NCI-H2227 treated with DMSO at 0.1 percent for 48 hours (cell line): ENCODE measurements around the gene LIPA.
"Not testable (repeated sequence)": the region's sequence is repeated elsewhere in the genome, so short reads cannot be mapped to it uniquely, and the experiment has no call there.

ENCODE experiments used
- DNase-seq: peaks from one replicate; lab custom pipeline; 2025; lab: John Stamatoyannopoulos, UW

Gene LIPA

DNA sequence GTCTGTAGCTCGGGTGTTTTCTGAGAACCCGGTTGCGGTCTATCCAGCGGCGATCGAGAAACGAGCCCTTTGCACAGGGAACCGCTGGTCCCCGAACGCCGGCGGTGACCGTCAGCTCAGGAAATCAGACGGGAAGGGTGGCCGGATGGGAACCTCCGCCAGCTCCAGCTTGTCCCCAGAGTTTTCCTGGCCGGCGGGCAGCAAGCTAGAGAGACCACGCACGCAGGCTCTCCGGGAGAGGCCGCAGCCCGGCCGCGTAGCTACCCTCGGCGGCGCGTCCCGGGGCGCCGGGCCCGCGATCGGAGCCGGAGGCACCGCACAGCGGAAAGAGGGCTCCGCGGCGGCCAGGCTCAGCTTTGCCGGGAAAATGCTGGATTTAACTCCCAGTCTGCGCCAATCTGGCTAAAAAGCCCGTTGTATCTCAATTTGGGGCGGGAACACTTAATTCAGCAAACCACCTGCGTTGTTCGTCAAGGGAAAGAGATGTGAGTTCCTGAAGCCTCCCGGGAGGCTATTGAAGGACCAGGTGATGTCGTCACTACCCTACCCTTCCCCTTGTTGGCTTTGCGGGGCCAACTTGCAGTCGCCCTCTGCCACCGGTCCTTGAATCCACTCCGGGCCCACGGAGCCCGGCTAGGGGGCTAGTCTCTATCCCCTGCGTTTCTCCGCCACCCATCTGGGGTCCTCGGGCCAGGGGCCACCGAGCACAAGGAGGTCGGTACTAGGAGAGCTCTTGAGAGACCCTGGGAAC is 43.6 kb downstream of the LIPA start:
- no peak for DNase-seq

DNA sequence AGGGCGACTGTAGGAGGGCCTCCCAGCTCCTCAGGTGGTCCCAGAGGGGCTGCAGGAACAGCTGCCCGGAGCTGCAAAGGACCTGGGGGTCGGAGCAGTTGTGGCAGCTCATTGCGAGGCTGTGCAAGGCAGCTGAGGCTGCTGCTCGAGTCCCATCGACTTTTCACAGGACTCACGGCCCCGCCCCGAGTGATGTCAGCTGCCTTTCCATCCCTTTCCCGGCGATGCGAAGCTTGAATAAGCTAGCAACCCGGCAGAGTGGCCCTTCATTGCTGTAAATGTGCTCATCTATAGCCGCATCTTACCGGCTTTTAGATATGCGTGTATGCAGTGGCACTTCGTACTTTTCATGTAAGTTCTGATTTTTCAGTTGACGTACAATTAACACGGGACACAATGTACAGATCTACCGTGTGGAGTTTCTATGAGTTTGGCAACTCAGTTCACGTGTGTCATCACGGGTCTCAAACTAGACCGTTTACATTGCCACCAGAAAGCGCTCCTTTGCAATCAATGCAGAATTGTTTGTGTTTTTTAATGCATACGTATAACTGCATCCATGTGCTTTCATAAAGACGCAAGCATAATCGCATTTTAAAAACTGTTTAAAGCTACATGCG is 44.3 kb downstream of the LIPA start, which contains the start of gene CH25H:
TSS of gene CH25H (minus strand) at position 137 of the 620 bp plus-strand sequence. CDS start at position 112, 25 bp downstream.
- DNase-seq, result no peak

DNA sequence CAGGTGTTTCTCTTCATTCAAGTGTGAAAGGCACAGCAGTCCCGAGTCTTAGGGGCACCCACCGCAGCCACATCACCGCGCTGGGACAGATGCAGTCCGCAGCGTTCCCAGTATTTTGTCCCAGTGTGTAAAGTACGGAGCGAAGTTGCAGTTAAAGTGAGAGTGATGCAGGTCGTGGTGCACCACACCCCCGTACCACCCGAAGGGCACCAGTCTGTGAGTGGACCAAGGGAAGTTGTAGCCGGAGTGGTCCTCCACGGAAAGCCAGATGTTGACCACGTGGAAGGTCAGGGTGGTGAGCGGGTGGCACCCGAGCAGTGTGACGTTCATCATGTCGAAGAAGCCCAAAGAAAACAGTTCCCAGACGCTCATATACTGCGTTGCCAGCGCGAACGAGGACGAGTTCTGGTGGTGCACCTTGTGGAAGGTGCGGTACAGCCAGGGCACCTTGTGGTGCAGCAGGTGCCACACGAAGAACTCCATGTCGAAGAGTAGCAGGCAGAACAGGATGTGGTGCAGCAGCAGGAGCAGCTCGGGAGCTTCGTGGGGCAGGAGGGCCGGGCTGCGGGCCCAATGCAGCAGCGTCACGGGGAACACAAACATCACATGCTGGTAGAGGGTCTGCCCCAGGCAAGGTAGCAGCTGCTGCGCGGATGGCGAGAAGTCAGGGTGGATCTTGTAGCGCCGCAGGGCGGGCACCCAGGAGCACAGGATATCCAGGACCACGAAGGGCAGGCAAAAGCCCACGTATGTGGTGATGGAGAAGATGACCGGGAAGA is 45.0 kb downstream of the LIPA start:
- DNase-seq, result no peak

DNA sequence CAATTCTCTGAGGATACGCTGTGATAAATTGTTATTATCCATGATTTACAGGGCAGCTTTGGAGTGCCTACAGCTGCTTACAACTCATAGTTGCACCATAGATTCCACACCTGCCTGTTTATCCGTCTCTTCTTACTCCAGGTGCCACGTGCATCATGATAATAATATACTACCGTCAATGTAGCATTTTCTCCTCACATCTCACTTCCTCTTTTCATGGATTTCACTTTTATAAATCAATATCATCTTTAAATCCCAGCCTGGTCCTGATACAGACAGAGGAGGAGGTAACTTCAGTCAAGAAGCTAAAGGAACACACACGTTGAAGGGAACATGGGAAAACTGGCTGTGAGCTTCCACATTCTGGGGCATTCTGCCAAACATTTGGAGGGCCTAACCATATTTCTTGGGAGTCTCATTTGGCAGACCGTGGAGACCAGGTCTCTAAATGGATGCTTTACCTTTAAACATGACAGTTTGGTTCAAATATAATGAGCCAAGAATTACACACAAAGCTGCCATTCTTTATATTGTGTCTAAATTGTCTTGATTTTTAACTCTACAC is 46.9 kb downstream of the LIPA start:
- DNase-seq, result no peak

DNA sequence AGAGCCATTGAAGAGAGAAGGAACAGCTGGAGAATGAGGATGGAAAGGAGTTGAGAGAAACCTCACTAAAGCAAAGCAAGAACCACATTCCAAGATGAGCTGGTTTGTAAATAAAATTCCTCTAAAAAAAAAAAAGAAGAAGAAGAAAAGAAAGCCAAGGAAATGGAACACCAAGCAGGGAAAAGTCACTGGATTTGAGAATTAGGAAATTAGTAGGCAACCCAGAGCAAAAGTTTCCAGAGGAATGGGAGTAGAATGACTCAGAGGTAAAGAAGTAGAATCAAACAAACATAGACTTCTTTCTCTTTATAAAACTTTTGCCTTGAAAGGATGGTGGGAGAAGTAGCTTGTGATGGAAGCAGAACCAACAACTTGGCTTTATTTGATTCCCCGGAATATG is 48.3 kb downstream of the LIPA start:
- DNase-seq, result no peak

DNA sequence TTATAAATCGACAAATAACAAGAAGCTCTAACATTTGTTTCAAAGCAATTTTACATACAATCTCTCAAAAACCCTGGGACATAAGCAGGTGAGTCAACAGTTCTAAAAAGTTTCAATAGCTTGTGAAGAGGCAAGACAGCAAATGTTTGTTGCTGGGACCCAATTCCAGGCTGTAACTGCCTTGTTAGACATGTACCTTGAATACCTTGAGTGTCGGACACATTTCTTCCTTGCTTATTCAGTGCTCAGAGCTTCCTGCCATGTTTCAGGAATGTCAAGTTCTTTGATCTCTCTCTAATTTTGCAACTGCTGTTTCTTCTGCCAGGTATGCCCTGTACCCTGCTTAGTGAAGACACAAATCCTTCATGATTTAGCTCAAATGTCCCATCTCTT is 49.5 kb downstream of the LIPA start:
- no peak for DNase-seq

DNA sequence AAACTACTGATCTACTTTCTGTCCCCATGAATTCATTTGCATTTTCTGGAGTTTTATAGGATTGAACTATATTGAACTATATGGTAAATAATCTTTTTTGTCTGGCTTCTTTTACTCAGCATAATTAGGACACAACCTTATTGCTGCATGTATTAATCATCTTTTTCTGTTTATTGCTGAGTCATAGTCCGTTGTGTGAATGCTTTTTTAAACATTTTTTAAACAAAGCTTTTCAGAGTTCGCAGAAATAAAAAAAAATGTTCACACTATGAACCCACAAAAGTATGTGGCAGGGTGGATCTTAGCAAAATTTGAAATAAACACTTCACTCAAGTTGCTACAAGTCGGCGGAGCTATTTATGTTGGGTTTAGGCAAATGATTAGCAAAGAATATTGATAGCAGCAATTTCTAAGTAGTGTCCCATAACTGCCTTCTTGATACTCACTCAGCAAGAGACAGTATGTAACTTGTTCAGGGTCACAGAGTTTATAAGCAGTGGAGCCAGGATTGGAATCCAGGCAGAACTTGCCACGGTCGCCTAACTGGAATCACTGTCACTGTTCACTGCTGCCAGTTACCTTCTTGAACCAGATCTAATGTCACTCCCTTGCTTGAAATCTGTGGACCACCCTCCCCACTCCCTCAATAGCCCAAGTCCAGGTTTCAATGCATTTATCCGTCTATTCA is 50.1 kb downstream of the LIPA start:
- DNase-seq, result no peak

DNA sequence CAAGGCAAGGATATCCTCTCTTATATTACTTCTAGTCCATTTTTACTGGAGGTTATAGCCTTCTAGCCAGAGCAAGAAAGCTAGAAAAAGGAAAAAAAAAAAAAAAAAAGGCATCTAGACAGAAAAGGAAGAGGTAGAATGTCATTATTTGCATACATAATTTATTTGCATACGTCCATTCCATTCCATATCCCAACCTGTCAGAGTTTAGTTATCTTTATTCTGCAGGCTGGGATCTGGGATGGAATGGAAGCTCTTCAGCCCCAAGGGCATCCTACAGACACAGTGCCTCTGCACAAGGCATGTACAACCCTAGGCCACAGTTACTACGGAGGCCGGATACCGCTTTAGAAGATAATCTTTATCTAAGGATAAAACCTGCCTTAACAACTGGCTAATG is 54.1 kb downstream of the LIPA start:
- DNase-seq, result no peak

DNA sequence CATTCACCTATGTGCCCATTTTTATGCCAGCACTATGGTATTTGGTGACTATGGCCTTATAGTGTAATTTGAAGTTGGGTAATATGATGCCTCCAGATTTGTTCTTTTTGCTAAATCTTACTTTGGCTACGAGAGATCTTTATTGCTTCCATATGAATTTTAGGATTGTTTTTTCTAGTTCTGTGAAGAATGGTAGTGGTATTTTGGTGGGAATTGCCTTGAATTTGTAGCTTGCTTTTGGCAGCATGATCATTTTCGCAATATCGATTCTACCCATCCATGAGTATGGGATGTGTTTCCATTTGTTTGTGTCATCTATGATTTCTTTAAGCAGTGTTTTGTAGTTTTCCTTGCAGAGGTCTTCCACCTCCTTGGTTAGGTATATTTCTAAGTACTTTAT is 60.3 kb downstream of the LIPA start:
- DNase-seq, result not testable (repeated sequence)

DNA sequence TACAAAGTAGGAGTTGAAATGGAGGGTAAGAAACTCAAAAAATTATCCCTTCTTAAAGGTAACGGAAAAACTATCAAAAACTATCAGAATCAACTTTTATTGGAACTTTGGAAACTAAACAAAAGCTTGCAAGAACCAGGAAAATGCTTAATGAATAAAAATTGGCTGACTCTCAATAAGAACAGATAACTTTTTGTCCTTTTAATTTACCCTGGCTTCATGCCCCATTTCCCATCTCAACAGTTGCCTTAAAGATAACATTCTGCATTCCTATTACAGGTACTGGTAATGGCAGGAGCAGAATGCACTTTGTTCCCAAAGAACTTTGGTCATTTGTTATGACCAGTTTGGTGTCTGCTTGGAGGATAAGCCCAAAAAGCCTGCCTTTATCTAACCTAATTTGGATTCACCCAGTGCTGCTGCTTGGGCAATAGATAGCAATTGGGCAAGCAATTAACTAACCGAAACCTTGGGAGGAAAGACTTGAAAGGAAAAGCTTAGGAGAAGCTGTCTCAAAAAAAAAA is 62.3 kb downstream of the LIPA start:
- no peak for DNase-seq

DNA sequence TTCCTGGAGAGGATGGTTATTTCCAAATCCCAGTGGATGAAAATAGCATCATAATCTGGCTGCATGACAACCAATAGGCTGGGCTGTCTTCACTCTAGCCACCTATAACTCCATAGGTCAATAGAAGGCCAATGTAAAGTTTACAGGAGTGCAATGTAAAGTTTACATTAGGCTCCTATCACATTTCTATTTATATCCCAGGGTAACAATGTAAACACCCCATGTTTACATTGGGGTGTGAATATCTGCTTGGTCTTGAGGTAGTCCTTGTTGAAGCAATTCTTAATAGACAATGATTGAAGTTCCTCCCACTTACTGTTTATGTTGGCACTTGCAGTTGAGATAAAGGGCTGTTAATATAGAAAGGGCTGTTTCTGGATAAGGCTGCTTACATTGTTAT is 65.9 kb downstream of the LIPA start:
- no peak for DNase-seq

DNA sequence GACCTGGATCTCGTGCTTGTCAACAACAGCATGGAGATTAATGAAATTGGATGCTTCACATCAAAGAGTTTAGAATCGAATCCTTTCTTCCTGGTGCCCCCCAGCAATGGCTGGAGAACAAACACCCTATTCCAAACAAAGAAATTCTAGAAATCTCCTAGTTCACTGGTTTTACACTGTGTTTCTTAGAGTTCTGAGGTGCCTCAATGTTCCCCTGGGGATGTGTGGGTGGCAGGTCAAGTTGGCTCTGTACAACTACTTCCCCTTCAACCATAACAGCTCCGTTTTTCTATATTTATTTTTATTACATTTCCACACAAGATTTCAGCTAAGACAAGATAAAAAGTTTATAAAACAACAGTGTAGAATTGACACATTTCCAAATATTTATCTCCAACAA is 66.9 kb downstream of the LIPA start:
- no peak for DNase-seq

DNA sequence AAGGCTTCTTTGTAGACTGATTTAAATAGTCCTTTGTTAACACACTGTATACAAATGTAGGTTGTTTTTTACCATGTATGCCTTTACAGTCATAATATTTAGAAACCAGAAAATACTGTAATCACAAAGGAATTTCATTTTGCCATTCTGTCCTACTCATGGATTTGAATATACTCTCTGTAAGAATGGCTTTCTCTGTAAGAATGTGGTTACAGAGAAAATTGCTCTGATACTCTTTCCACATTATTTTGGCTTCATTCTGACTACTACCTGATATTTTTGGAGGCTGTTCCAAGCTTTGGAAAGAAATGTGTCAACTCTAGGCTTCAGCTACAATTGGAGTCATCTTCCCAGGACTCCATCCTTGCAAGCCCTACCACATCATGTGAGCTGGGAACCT is 68.0 kb downstream of the LIPA start:
- DNase-seq, result no peak

DNA sequence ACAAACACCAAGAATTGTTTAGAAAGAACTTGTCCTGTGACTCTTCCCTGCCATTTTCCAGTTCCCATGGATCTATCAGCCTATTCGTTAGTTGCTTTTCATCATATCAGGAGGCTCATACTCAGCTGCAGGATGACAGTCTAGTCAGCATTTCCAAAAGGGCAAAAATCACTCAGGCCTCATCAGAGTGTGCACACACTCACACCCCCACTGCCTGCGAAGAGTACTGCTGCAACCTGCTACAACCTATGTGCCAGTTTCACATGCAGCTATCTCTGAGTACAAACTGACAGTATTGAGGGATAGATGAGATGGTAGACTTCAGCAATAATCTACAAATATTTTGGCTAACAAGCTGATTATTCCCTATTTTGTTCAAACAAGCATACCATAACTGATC is 68.7 kb downstream of the LIPA start:
- DNase-seq, result no peak

DNA sequence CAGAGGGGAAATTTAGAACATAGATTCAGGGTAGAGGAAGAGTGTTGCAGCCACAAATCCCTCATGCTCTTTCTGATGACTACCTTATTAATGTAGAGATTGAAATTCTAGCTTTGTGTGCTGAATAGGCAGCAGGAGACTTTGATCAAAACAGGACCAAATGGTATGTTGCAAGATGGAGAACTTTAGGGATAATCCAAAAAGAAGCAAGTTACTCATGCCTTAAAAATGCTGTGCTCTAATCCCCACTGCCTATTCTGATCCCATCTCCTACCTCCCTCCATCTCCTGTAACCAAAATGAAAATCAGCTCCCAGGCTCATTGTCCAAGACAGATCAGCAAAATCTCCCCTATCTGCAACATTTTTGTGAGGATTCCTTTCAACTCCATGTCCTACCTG is 75.8 kb downstream of the LIPA start:
- no peak for DNase-seq

DNA sequence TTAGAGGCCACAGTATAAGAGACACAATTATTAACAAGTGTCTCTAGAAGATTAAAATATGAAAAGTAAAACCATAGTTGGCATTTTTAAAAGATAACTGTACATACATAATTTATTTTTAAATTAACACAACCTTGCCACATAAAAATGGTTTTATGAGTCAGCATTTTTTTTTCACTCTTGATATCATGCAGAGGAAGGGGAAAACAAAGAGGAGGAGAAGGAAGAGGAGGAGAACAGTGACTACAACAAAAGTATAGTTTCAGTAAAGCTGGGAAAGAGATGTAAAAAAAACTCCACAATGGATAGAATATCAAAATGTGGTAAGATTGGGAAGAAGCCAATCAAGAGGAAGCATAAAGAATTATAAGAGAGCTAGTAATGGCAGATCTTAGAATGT is 78.5 kb downstream of the LIPA start:
- DNase-seq, result no peak

DNA sequence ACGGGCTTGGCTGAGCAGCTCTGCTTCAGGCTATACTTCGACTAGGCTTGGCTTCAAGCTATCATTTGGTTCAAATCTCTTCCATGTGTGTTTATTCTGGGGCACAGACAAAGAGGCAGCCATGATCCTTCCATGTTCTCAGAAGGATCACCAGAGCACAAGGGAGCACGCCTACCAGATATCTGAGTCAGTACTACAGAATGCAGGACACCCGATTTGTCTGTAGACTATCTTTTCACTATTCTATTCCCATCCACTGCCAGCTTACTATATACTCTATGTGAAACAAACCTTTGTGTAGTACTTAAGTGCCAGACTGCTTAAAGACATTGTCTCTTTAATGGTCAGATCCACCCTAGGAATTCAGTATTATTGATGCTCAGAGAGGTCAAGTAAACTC is 79.6 kb downstream of the LIPA start:
- no peak for DNase-seq

DNA sequence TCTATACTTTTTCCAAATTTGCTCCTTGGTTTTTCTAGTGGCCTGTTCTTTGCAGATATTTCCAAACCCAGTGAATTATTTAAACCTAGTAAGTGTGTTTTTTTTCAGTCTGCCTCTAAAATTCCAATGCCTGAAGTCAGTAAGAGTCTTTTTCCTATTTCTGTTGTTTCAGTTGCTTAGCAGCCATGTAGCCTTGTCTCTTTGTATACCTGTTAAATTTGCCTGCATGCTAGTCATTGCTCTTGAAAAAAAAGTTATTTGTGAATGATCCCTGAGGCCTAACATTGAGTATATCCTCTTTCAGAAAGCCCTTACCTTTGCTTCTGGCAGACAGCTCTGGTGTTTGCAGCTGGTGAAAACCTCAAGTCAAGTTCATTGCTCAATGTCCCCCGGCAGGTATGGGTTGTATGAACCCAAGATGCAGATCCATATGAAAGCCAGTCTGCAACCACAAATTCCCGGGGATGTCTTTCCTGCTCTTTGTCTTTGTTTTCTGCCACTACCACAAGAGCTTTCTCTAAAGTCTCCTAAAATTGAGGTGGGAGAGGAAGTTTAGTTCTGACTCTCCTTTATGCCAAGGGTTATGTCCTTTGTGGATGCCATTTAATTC is 80.2 kb downstream of the LIPA start:
- DNase-seq, result no peak

DNA sequence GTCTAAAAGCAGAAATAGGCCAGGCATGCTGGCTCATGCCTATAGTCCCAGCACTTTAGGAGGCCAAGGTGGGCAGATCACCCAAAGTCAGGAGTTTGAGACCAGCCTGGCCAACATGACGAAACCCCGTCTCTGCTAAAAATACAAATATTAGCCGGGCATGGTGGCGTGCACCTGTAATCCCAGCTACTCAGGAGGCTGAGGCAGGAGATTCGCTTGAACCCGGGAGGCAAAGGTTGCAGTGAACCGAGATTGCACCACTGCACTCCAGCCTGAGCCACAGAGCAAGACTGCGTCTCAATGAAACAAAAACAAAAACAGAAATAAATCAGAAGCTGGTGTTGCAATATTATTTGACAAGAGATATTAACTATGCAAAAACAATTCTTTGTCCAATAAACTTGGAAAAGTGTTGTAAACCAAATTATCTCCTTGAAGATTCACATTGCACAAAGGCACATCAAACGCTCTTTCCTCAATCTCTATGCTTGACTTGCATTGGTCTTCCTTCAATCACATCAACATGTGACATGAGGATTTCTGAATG is 83.1 kb downstream of the LIPA start:
- not testable (repeated sequence) for DNase-seq

DNA sequence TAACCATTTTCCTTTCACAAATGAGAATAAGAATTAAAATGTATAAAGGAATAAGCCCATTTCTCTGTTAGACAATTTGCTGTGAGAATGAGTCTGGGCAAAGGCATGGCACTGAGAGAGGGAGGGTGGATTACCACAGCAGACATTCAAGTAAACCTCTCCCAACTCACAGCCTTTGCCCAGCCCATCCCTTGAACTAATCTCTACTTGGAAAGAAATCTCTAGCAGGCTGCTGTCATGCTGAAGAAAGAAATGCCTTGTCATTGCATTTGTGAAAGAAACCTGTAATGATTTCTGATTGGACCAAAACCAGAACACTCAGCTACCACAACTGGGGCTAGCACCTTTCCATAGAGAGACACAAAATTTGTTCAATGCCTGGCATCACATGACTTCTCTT is 83.7 kb downstream of the LIPA start:
- DNase-seq, result no peak

DNA sequence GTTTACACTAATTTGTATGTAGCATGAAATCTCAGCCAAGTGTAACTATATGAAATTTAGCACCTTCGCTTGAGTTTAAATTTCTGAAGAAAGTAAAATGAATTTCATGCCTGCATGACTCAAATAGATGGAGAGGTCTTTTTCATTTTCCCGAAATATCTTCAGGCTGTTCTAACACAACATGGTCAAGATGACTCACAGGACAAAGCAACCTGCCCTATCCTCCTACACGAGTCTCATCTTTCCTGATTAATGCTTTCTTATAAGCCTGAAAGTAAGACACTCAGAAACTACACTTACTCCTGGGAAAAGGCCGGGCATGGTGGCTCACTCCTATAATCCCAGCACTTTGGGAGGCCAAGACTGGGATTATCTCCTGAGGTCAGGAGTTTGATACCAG is 85.7 kb downstream of the LIPA start:
- DNase-seq, result no peak
